H9 (cell line): ENCODE results near the gene MAGI3. TPM values are rescaled to one million over a fixed set of nuclear protein-coding genes. Genes with fewer than 3 reads are reported as not detected.

Experiments
- DNase-seq: peaks from one replicate; pipeline ENCODE4 v3.0.0-alpha.2; 2017
- H2AFZ ChIP-seq: one replicate; pipeline ENCODE4 v1.6.1; 2013; ENCODE audit warnings: mild to moderate bottlenecking, low read length, control low read depth, moderate library complexity
- H2AK5ac ChIP-seq: 2 replicates; pipeline ENCODE4 v1.6.1; 2013; ENCODE audit warnings: low read length, control low read depth, mixed read lengths; ENCODE audit not compliant: insufficient read length
- H2BK120ac ChIP-seq: one replicate; pipeline ENCODE4 v1.6.1; 2013; ENCODE audit warnings: low read depth, mild to moderate bottlenecking, low read length, control low read depth, inconsistent platforms; ENCODE audit not compliant: poor library complexity, severe bottlenecking
- H2BK12ac ChIP-seq: 2 replicates; pipeline ENCODE4 v1.6.1; 2013; ENCODE audit warnings: low read length, control low read depth, mixed read lengths, low read depth; ENCODE audit not compliant: insufficient read length
- H2BK15ac ChIP-seq: 2 replicates; pipeline ENCODE4 v1.6.1; 2013; ENCODE audit warnings: low read depth, low read length, control low read depth
- H2BK20ac ChIP-seq: one replicate; pipeline ENCODE4 v1.6.1; 2013; ENCODE audit warnings: low read depth, mild to moderate bottlenecking, low read length, control low read depth, inconsistent platforms; ENCODE audit not compliant: poor library complexity, severe bottlenecking
- H2BK5ac ChIP-seq: 2 replicates; pipeline ENCODE4 v1.6.1; 2013; ENCODE audit warnings: low read length, control low read depth, mixed read lengths; ENCODE audit not compliant: insufficient read length
- H3K14ac ChIP-seq: 2 replicates; pipeline ENCODE4 v1.6.1; 2013; ENCODE audit warnings: low read length, control low read depth; ENCODE audit not compliant: insufficient read depth
- H3K18ac ChIP-seq: 2 replicates; pipeline ENCODE4 v1.6.1; 2013; ENCODE audit warnings: low read depth, mild to moderate bottlenecking, mixed read lengths, low read length, control low read depth; ENCODE audit not compliant: insufficient read length
- H3K23ac ChIP-seq: 2 replicates; pipeline ENCODE4 v1.6.1; 2013; ENCODE audit warnings: low read length, control low read depth, mixed read lengths, low read depth; ENCODE audit not compliant: insufficient read length
- H3K23me2 ChIP-seq: 2 replicates; pipeline ENCODE4 v1.6.1; 2013; ENCODE audit warnings: low read depth, mild to moderate bottlenecking, mixed read lengths, low read length, control low read depth; ENCODE audit not compliant: insufficient read length, poor library complexity, severe bottlenecking
- H3K27ac ChIP-seq: 2 replicates; pipeline ENCODE4 v1.5.1; 2013; ENCODE audit warnings: low read length, control low read depth, mixed read lengths, low read depth; ENCODE audit not compliant: insufficient read length
- H3K27me3 ChIP-seq: 2 replicates; pipeline ENCODE4 v1.6.1; 2013; ENCODE audit warnings: low read length, control low read depth, inconsistent platforms; ENCODE audit not compliant: insufficient read depth
- H3K4ac ChIP-seq: 2 replicates; pipeline ENCODE4 v1.6.1; 2013; ENCODE audit warnings: low read depth, mild to moderate bottlenecking, control low read depth, inconsistent platforms, low read length, moderate library complexity
- H3K4me1 ChIP-seq: 2 replicates; pipeline ENCODE4 v1.6.1; 2013; ENCODE audit warnings: low read length, control low read depth, inconsistent platforms; ENCODE audit not compliant: insufficient read depth
- H3K4me2 ChIP-seq: 2 replicates; pipeline ENCODE4 v1.6.1; 2013; ENCODE audit warnings: low read length, control low read depth, mixed read lengths; ENCODE audit not compliant: insufficient read length, insufficient read depth
- H3K56ac ChIP-seq: 2 replicates; pipeline ENCODE4 v1.6.1; 2013; ENCODE audit warnings: low read depth, mild to moderate bottlenecking, mixed read lengths, low read length, control low read depth; ENCODE audit not compliant: insufficient read length
- H3K79me1 ChIP-seq: 2 replicates; pipeline ENCODE4 v1.6.1; 2013; ENCODE audit warnings: low read depth, mild to moderate bottlenecking, moderate library complexity, low read length, control low read depth, inconsistent platforms; ENCODE audit not compliant: insufficient read depth, poor library complexity, severe bottlenecking
- H3K79me2 ChIP-seq: 2 replicates; pipeline ENCODE4 v1.6.1; 2013; ENCODE audit warnings: low read length, control low read depth, inconsistent platforms; ENCODE audit not compliant: insufficient read depth
- H3K9ac ChIP-seq: 2 replicates; pipeline ENCODE4 v1.6.1; 2013; ENCODE audit warnings: low read length, control low read depth, mixed read lengths; ENCODE audit not compliant: insufficient read length; ENCODE audit errors: extremely low read depth
- H3K9me3 ChIP-seq: one replicate; pipeline ENCODE4 v1.6.1; 2013; ENCODE audit warnings: low read depth, low read length, inconsistent platforms; ENCODE audit not compliant: control insufficient read depth
- H3T11ph ChIP-seq: one replicate; pipeline ENCODE4 v1.6.1; 2013; ENCODE audit warnings: mild to moderate bottlenecking, low read length, control low read depth, inconsistent platforms
- H4K20me1 ChIP-seq: one replicate; pipeline ENCODE4 v1.6.1; 2013; ENCODE audit not compliant: control insufficient read depth, insufficient read length, insufficient read depth
- H4K5ac ChIP-seq: 2 replicates; pipeline ENCODE4 v1.6.1; 2013; ENCODE audit warnings: low read depth, mild to moderate bottlenecking, mixed read lengths, low read length, control low read depth; ENCODE audit not compliant: insufficient read length
- H4K8ac ChIP-seq: replicated peaks from 2 replicates; pipeline ENCODE4 v1.6.1; 2013; ENCODE audit warnings: low read length, control low read depth, mixed read lengths, low read depth; ENCODE audit not compliant: insufficient read length
- H4K91ac ChIP-seq: 2 replicates; pipeline ENCODE4 v1.6.1; 2013; ENCODE audit warnings: low read depth, mild to moderate bottlenecking, moderate library complexity, mixed read lengths, low read length, control low read depth; ENCODE audit not compliant: insufficient read length
- H3K27ac Mint-ChIP-seq, 3 experiments: 2 replicates in 2 of 3; 3 replicates in 1 of 3; pipeline ENCODE4 v1.8.0; 2020 to 2021; ENCODE audit warnings: mixed read lengths in 3 of 3, mild to moderate bottlenecking in 1 of 3, moderate library complexity in 1 of 3
- H3K27me3 Mint-ChIP-seq: 2 replicates; pipeline ENCODE4 v1.8.0; 2021; ENCODE audit warnings: low read depth, mild to moderate bottlenecking, moderate library complexity, mixed read lengths
- H3K36me3 Mint-ChIP-seq, 3 experiments: 2 replicates in 2 of 3; 3 replicates in 1 of 3; pipeline ENCODE4 v1.8.0; 2020 to 2021; ENCODE audit warnings: low read depth in 3 of 3, mixed read lengths in 3 of 3; ENCODE audit not compliant: insufficient read depth in 1 of 3
- H3K4me1 Mint-ChIP-seq, 2 experiments: 2 replicates each; pipeline ENCODE4 v1.8.0; 2020; ENCODE audit warnings: mixed read lengths in 2 of 2
- H3K4me3 Mint-ChIP-seq, 2 experiments: 2 replicates in 1 of 2; 3 replicates in 1 of 2; pipeline ENCODE4 v1.8.0; 2020 to 2021; ENCODE audit warnings: mild to moderate bottlenecking in 2 of 2, mixed read lengths in 2 of 2, moderate library complexity in 1 of 2
- H3K9me3 Mint-ChIP-seq, 2 experiments: 2 replicates in 1 of 2; 3 replicates in 1 of 2; pipeline ENCODE4 v1.8.0; 2020; ENCODE audit warnings: mild to moderate bottlenecking in 2 of 2, mixed read lengths in 2 of 2, moderate library complexity in 1 of 2
- WGBS: extraction: QIAGEN DNeasy Blood & Tissue Kit; methylation state at CpG from one replicate; pipeline ENCODE4 v1.1.7; 2013; ENCODE audit warnings: missing lambda C conversion rate, low lambda C conversion rate, mixed read lengths; ENCODE audit not compliant: insufficient read length; ENCODE audit errors: extremely low coverage; 5-methylcytosine and 5-hydroxymethylcytosine counted together
- total RNA-seq: library from RNA; stranded (reverse); gene quantifications from 2 replicates; pipeline ENCODE4 v1.2.1, GENCODE V29; 2021
- TF ChIP-seq, protein P1 (sequence below): fragments of 200-600 bp; sonication (generic); conservative IDR thresholded peaks from 3 replicates; pipeline ENCODE4 v1.8.0; 2021; ENCODE audit warnings: antibody characterized with exemption, mild to moderate bottlenecking

MAGI3 gene
- total RNA-seq, 1 experiment from 2014 or later: 8.2 TPM

GRCh38 chr1:113399062-113399583 lies 8.8 kb downstream of the MAGI3 start:
- WGBS: no CpG with 5 or more reads among the region's 5 CpGs
- Histone ChIP-seq H3K9ac (no peak overlapping the region), H3K23me2 (no peaks in the 10 kb centered on the region), H3T11ph (no peak overlapping the region), H3K14ac (no peak overlapping the region), H3K27me3 (no peaks in the 10 kb centered on the region), H3K23ac (no peak overlapping the region), H4K20me1 (no peaks in the 10 kb centered on the region), H4K8ac (no peak overlapping the region), H3K56ac (no peak overlapping the region), H3K27ac (no peak overlapping the region), H3K4ac (no peak overlapping the region), H3K4me2 (no peak overlapping the region), H3K79me1 (peaks cover 2% of the 10 kb centered on the region), H4K5ac (no peak overlapping the region), H2BK120ac (no peak overlapping the region), H2AFZ (no peak overlapping the region), H2BK5ac (no peak overlapping the region), H3K9me3 (no peaks in the 10 kb centered on the region), H3K4me1 (no peaks in the 10 kb centered on the region; the same call in 1 of the 2 replicates), H3K79me2 (no peaks in the 10 kb centered on the region; the same call in 1 of the 2 replicates), H3K18ac (no peak overlapping the region), H4K91ac (no peak overlapping the region), H2AK5ac (no peak overlapping the region), H2BK15ac (no peak overlapping the region), H2BK12ac (no peak overlapping the region), H2BK20ac (no peak overlapping the region)
- Mint-ChIP-seq H3K27ac (no peak overlapping the region), H3K27me3 (no peaks in the 10 kb centered on the region), H3K4me1 (peaks cover 15% of the 10 kb centered on the region in 2 experiments), H3K4me3 (no peak overlapping the region), H3K36me3 (no peaks in the 10 kb centered on the region), H3K9me3 (no peaks in the 10 kb centered on the region)
- no peak for DNase-seq
- TF ChIP-seq, protein P1, sequence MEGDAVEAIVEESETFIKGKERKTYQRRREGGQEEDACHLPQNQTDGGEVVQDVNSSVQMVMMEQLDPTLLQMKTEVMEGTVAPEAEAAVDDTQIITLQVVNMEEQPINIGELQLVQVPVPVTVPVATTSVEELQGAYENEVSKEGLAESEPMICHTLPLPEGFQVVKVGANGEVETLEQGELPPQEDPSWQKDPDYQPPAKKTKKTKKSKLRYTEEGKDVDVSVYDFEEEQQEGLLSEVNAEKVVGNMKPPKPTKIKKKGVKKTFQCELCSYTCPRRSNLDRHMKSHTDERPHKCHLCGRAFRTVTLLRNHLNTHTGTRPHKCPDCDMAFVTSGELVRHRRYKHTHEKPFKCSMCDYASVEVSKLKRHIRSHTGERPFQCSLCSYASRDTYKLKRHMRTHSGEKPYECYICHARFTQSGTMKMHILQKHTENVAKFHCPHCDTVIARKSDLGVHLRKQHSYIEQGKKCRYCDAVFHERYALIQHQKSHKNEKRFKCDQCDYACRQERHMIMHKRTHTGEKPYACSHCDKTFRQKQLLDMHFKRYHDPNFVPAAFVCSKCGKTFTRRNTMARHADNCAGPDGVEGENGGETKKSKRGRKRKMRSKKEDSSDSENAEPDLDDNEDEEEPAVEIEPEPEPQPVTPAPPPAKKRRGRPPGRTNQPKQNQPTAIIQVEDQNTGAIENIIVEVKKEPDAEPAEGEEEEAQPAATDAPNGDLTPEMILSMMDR: no peak
